HG03520 (cell line): ENCODE results near the gene PLPP6.

ENCODE experiments used
- ATAC-seq: cut with Tn5 transposase; IDR thresholded peaks from one replicate; pipeline ENCODE4 v1.9.1; 2021; ENCODE audit warnings: mild to moderate bottlenecking, moderate library complexity; ENCODE audit not compliant: unreplicated experiment

PLPP6 gene

GRCh38 chr9:4661611-4662010 lies 483 bp upstream of the PLPP6 start:
- no peak for ATAC-seq

GRCh38 chr9:4662989-4663792 lies 1.1 kb downstream of the PLPP6 start:
- ATAC-seq, result no peak

- no peak for ATAC-seq
Measured at GRCh38 chr9:4663956-4664355, 1.9 kb downstream of the PLPP6 start.

GRCh38 chr9:4665357-4665756 lies 3.3 kb downstream of the PLPP6 start:
- no peak for ATAC-seq

- ATAC-seq, result no peak
Measured at GRCh38 chr9:4666042-4666699, 4.1 kb downstream of the PLPP6 start, which contains the start of gene SPATA6L. TSS of gene SPATA6L (minus strand) at chr9:4666480. CDS start at chr9:4666250, 230 bp downstream.

GRCh38 chr9:4667681-4668080 lies 5.6 kb downstream of the PLPP6 start:
- no peak for ATAC-seq

GRCh38 chr9:4668604-4669003 lies 6.5 kb downstream of the PLPP6 start:
- no peak for ATAC-seq

GRCh38 chr9:4669890-4670289 lies 7.8 kb downstream of the PLPP6 start:
- no peak for ATAC-seq

GRCh38 chr9:4670591-4670990 lies 8.5 kb downstream of the PLPP6 start:
- ATAC-seq, result no peak

GRCh38 chr9:4671737-4672136 lies 9.6 kb downstream of the PLPP6 start:
- no peak for ATAC-seq

- no peak for ATAC-seq
Measured at GRCh38 chr9:4674783-4675182, 12.7 kb downstream of the PLPP6 start.

GRCh38 chr9:4677392-4677791 lies 15.3 kb downstream of the PLPP6 start:
- ATAC-seq, result no peak

GRCh38 chr9:4678679-4679267 lies 16.7 kb downstream of the PLPP6 start:
- peak; percentile 11 for ATAC-seq

GRCh38 chr9:4679268-4680172 lies 17.4 kb downstream of the PLPP6 start, which contains the start of gene CDC37L1:
TSS of gene CDC37L1 (plus strand) at chr9:4679569. CDS start at chr9:4679768, 199 bp downstream.
- ATAC-seq, result peak; percentile 92

- no peak for ATAC-seq
Measured at GRCh38 chr9:4680173-4680525, 18.1 kb downstream of the PLPP6 start.

- no peak for ATAC-seq
Measured at GRCh38 chr9:4680750-4681149, 18.7 kb downstream of the PLPP6 start.

GRCh38 chr9:4684820-4685219 lies 22.7 kb downstream of the PLPP6 start:
- no peak for ATAC-seq

- no peak for ATAC-seq
Measured at GRCh38 chr9:4686112-4686511, 24.0 kb downstream of the PLPP6 start.

GRCh38 chr9:4686584-4686983 lies 24.5 kb downstream of the PLPP6 start:
- no peak for ATAC-seq

GRCh38 chr9:4689021-4689420 lies 26.9 kb downstream of the PLPP6 start:
- ATAC-seq, result no peak

GRCh38 chr9:4689687-4690104 lies 27.6 kb downstream of the PLPP6 start:
- peak; percentile 69 for ATAC-seq
